ENCODE results near the gene PAXIP1.

PAXIP1 gene

GRCh38 chr7:155001756-155002410, 1.0 kb downstream of the PAXIP1 start:
- peak overlapping the region; percentile 95 for H3K27ac Mint-ChIP-seq
- H3K4me1 Mint-ChIP-seq: peaks cover 19% of the 10 kb centered on the region
- H3K36me3 Mint-ChIP-seq: peaks cover 4% of the 10 kb centered on the region
- no peaks in the 10 kb centered on the region for H3K27me3 Mint-ChIP-seq
- no peaks in the 10 kb centered on the region for H3K9me3 Mint-ChIP-seq
- H3K4me3 Mint-ChIP-seq: peak overlapping the region; percentile 89

- Mint-ChIP-seq H3K27me3 (no peaks in the 10 kb centered on the region), H3K4me3 (no peak overlapping the region), H3K9me3 (no peaks in the 10 kb centered on the region), H3K36me3 (peaks cover 5% of the 10 kb centered on the region), H3K27ac (no peak overlapping the region), H3K4me1 (peaks cover 16% of the 10 kb centered on the region)
Observed at GRCh38 chr7:155000795-155001194, 2.1 kb downstream of the PAXIP1 start.

GRCh38 chr7:154998481-154998880, 4.4 kb downstream of the PAXIP1 start:
- Mint-ChIP-seq H3K36me3 (peaks cover 6% of the 10 kb centered on the region), H3K9me3 (no peaks in the 10 kb centered on the region), H3K4me1 (peaks cover 10% of the 10 kb centered on the region), H3K27ac (no peak overlapping the region), H3K4me3 (no peak overlapping the region), H3K27me3 (no peaks in the 10 kb centered on the region)

GRCh38 chr7:154997840-154998370, 5.0 kb downstream of the PAXIP1 start:
- Mint-ChIP-seq H3K9me3 (no peaks in the 10 kb centered on the region), H3K36me3 (peaks cover 9% of the 10 kb centered on the region), H3K4me3 (no peak overlapping the region), H3K27ac (no peak overlapping the region), H3K4me1 (peaks cover 10% of the 10 kb centered on the region), H3K27me3 (no peaks in the 10 kb centered on the region)

GRCh38 chr7:154996756-154997155, 6.2 kb downstream of the PAXIP1 start:
- no peaks in the 10 kb centered on the region for H3K9me3 Mint-ChIP-seq
- H3K4me3 Mint-ChIP-seq: no peak overlapping the region
- H3K4me1 Mint-ChIP-seq: peaks cover 8% of the 10 kb centered on the region
- no peaks in the 10 kb centered on the region for H3K27me3 Mint-ChIP-seq
- peaks cover 9% of the 10 kb centered on the region for H3K36me3 Mint-ChIP-seq
- H3K27ac Mint-ChIP-seq: no peak overlapping the region

GRCh38 chr7:154996101-154996500, 6.8 kb downstream of the PAXIP1 start:
- Mint-ChIP-seq H3K9me3 (no peaks in the 10 kb centered on the region), H3K4me1 (peaks cover 5% of the 10 kb centered on the region), H3K36me3 (peaks cover 8% of the 10 kb centered on the region), H3K27ac (no peak overlapping the region), H3K27me3 (no peaks in the 10 kb centered on the region), H3K4me3 (no peak overlapping the region)

GRCh38 chr7:154994996-154995395, 7.9 kb downstream of the PAXIP1 start:
- no peaks in the 10 kb centered on the region for H3K27me3 Mint-ChIP-seq
- H3K4me1 Mint-ChIP-seq: peaks cover 5% of the 10 kb centered on the region
- H3K4me3 Mint-ChIP-seq: no peak overlapping the region
- H3K36me3 Mint-ChIP-seq: peaks cover 8% of the 10 kb centered on the region
- no peaks in the 10 kb centered on the region for H3K9me3 Mint-ChIP-seq
- no peak overlapping the region for H3K27ac Mint-ChIP-seq

- H3K27me3 Mint-ChIP-seq: no peaks in the 10 kb centered on the region
- H3K36me3 Mint-ChIP-seq: peaks cover 10% of the 10 kb centered on the region
- peaks cover 12% of the 10 kb centered on the region for H3K4me1 Mint-ChIP-seq
- H3K9me3 Mint-ChIP-seq: no peaks in the 10 kb centered on the region
- H3K27ac Mint-ChIP-seq: no peak overlapping the region
- no peak overlapping the region for H3K4me3 Mint-ChIP-seq
Observed at GRCh38 chr7:154990964-154991540, 11.9 kb downstream of the PAXIP1 start.

- Mint-ChIP-seq H3K36me3 (peaks cover 2% of the 10 kb centered on the region), H3K27me3 (no peaks in the 10 kb centered on the region), H3K4me1 (peaks cover 7% of the 10 kb centered on the region), H3K4me3 (no peak overlapping the region), H3K27ac (no peak overlapping the region), H3K9me3 (no peaks in the 10 kb centered on the region)
Observed at GRCh38 chr7:154987571-154987970, 15.4 kb downstream of the PAXIP1 start.

GRCh38 chr7:154986200-154986945, 16.6 kb downstream of the PAXIP1 start:
- Mint-ChIP-seq H3K4me3 (no peak overlapping the region), H3K36me3 (peaks cover 2% of the 10 kb centered on the region), H3K27me3 (no peaks in the 10 kb centered on the region), H3K27ac (no peak overlapping the region), H3K9me3 (no peaks in the 10 kb centered on the region), H3K4me1 (peaks cover 7% of the 10 kb centered on the region)

GRCh38 chr7:154985230-154985629, 17.7 kb downstream of the PAXIP1 start:
- Mint-ChIP-seq H3K27me3 (no peaks in the 10 kb centered on the region), H3K9me3 (no peaks in the 10 kb centered on the region), H3K4me3 (no peak overlapping the region), H3K4me1 (peaks cover 7% of the 10 kb centered on the region), H3K36me3 (peaks cover 2% of the 10 kb centered on the region), H3K27ac (no peak overlapping the region)

- Mint-ChIP-seq H3K4me3 (no peak overlapping the region), H3K9me3 (no peaks in the 10 kb centered on the region), H3K27ac (no peak overlapping the region), H3K36me3 (peaks cover 2% of the 10 kb centered on the region), H3K27me3 (no peaks in the 10 kb centered on the region), H3K4me1 (peaks cover 7% of the 10 kb centered on the region)
Observed at GRCh38 chr7:154984601-154985188, 18.2 kb downstream of the PAXIP1 start.

- Mint-ChIP-seq H3K27me3 (no peaks in the 10 kb centered on the region), H3K4me3 (no peak overlapping the region), H3K36me3 (peaks cover 22% of the 10 kb centered on the region), H3K27ac (no peak overlapping the region), H3K4me1 (peaks cover 16% of the 10 kb centered on the region), H3K9me3 (no peaks in the 10 kb centered on the region)
Observed at GRCh38 chr7:154978017-154978416, 24.9 kb downstream of the PAXIP1 start.

GRCh38 chr7:154977250-154977649, 25.7 kb downstream of the PAXIP1 start:
- no peaks in the 10 kb centered on the region for H3K9me3 Mint-ChIP-seq
- H3K4me1 Mint-ChIP-seq: peaks cover 21% of the 10 kb centered on the region
- H3K36me3 Mint-ChIP-seq: peaks cover 22% of the 10 kb centered on the region
- no peak overlapping the region for H3K27ac Mint-ChIP-seq
- no peaks in the 10 kb centered on the region for H3K27me3 Mint-ChIP-seq
- no peak overlapping the region for H3K4me3 Mint-ChIP-seq

- Mint-ChIP-seq H3K4me3 (no peak overlapping the region), H3K36me3 (peaks cover 22% of the 10 kb centered on the region), H3K4me1 (peaks cover 22% of the 10 kb centered on the region), H3K9me3 (no peaks in the 10 kb centered on the region), H3K27ac (no peak overlapping the region), H3K27me3 (no peaks in the 10 kb centered on the region)
Observed at GRCh38 chr7:154976844-154977243, 26.1 kb downstream of the PAXIP1 start.

GRCh38 chr7:154975984-154976383, 26.9 kb downstream of the PAXIP1 start:
- H3K27ac Mint-ChIP-seq: no peak overlapping the region
- H3K4me3 Mint-ChIP-seq: no peak overlapping the region
- H3K4me1 Mint-ChIP-seq: peaks cover 30% of the 10 kb centered on the region
- H3K36me3 Mint-ChIP-seq: peaks cover 22% of the 10 kb centered on the region
- no peaks in the 10 kb centered on the region for H3K9me3 Mint-ChIP-seq
- H3K27me3 Mint-ChIP-seq: no peaks in the 10 kb centered on the region

Data from activated naive CD4-positive, alpha-beta T cell treated with anti-CD3 and anti-CD28 coated beads, Interleukin-2, amount 50 U/mL, for 24 hours (primary cell).